ENCODE results near the gene SCAPER. TPM values are rescaled to one million over a fixed set of nuclear protein-coding genes. Genes with fewer than 3 reads are reported as not detected.

Gene SCAPER
- total and polyA plus RNA-seq, 2 of the 4 experiments (the other 2 are of a cell fraction): 2.9 to 9.7 TPM

GRCh38 chr15:76492538-76492937, 412.6 kb downstream of the SCAPER start:
- no peak overlapping the region for H3K56ac ChIP-seq (ENCODE audit: extremely low read depth, insufficient read depth, low read length)
- H3K18ac ChIP-seq (ENCODE audit: low read depth, low read length): no peak overlapping the region
- no peaks in the 10 kb centered on the region for H3K36me3 ChIP-seq (ENCODE audit: control insufficient read depth, insufficient read depth, low read length)
- no peak overlapping the region for H2AFZ ChIP-seq (replicated peaks; ENCODE audit: low read length, poor library complexity)
- no peak overlapping the region for H3K4me3 ChIP-seq (ENCODE audit: insufficient read depth, low read depth, low read length)
- dilution Hi-C loops (cut with HindIII; ENCODE audit: low sequenced_read_pairs, unreplicated experiment) (no loop called here), intact Hi-C loops (cut with micrococcal nuclease) (no loop called here), in situ Hi-C loops (cut with MboI; ENCODE audit: low sequenced_read_pairs) (no loop called here)
- H4K20me1 ChIP-seq (ENCODE audit: insufficient read depth, low read length): no peaks in the 10 kb centered on the region
- no peaks in the 10 kb centered on the region for H3K27me3 ChIP-seq (ENCODE audit: control insufficient read depth, insufficient read depth, low read length)
- H3K4me2 ChIP-seq (ENCODE audit: low read depth, low read length): no peak overlapping the region
- no peak overlapping the region for H3K23ac ChIP-seq (ENCODE audit: low read depth, low read length)
- H2BK120ac ChIP-seq (ENCODE audit: low read depth, low read length): no peak overlapping the region
- no peak overlapping the region for H4K91ac ChIP-seq (ENCODE audit: insufficient read depth, low read depth, low read length)
- no peak for ATAC-seq (ENCODE audit: low read depth)
- no peaks in the 10 kb centered on the region for H3K79me1 ChIP-seq (ENCODE audit: low read depth in 1 of 2, low read length in 2 of 2)
- DNase-seq: no peak
- no peak overlapping the region for H2BK5ac ChIP-seq (ENCODE audit: low read depth, low read length, poor library complexity, severe bottlenecking)
- H3K9me3 ChIP-seq (ENCODE audit: control insufficient read depth, insufficient read depth, low read length): no peaks in the 10 kb centered on the region
- POLR2A ChIA-PET (ENCODE audit: unreplicated experiment): no interaction called here
- BruUV-seq (replicated peaks): no TSS peak
- no peak overlapping the region for H2BK20ac ChIP-seq (ENCODE audit: low read depth, low read length)
- TF ChIP-seq MAZ (IDR thresholded peaks at IDR 0.05; ENCODE audit: borderline replicate concordance, low read depth, low read length) (no peak), RFX5 (IDR thresholded peaks at IDR 0.05; ENCODE audit: low read depth, low read length) (no peak), MAFK (IDR thresholded peaks at IDR 0.05; ENCODE audit: low read depth, low read length) (peak; percentile 85), FOS (IDR thresholded peaks at IDR 0.05; ENCODE audit: low read depth, low read length) (no peak)
- H3K27ac ChIP-seq (ENCODE audit: insufficient read depth, low read length): no peak overlapping the region
- CTCF ChIA-PET: no interaction called here
- no CpG with 5 or more reads among the region's 1 CpG for WGBS, 2 experiments (ENCODE audit: extremely low coverage in 2 of 2, insufficient read length in 1 of 2)
- no peak overlapping the region for H2AK5ac ChIP-seq (ENCODE audit: low read depth, low read length)
- H3K4ac ChIP-seq (ENCODE audit: low read depth, low read length): no peak overlapping the region
- no peak overlapping the region for H2AK9ac ChIP-seq (replicated peaks; ENCODE audit: low read depth, low read length, poor library complexity)
- H2BK15ac ChIP-seq (ENCODE audit: low read depth, low read length): no peak overlapping the region
- H4K5ac ChIP-seq (ENCODE audit: low read depth, low read length): no peak overlapping the region
- no peak overlapping the region for H4K8ac ChIP-seq (ENCODE audit: low read depth in 2 of 2, low read length in 2 of 2)
- H3K4me1 ChIP-seq (ENCODE audit: control insufficient read depth, insufficient read depth, low read length): no peaks in the 10 kb centered on the region
- H3K9ac ChIP-seq (ENCODE audit: low read depth, low read length): no peak overlapping the region
- no peak overlapping the region for H3K14ac ChIP-seq (replicated peaks; ENCODE audit: low read depth, low read length)
- H3K9me1 ChIP-seq (ENCODE audit: insufficient read depth, low read length): no peaks in the 10 kb centered on the region
